Measurements from ENCODE around the gene UTS2R.
A peak's percentile ranks its signal among the peaks of the same experiment; 100 is the strongest.

The UTS2R gene

GRCh38 chr17:82389379-82389778, 17.8 kb downstream of the UTS2R start:
- no peak for DNase-seq (ENCODE audit: low read depth in 2 of 2)

- no peak for DNase-seq (ENCODE audit: low read depth in 2 of 2)
Observed at GRCh38 chr17:82390015-82390859, 18.7 kb downstream of the UTS2R start.

- DNase-seq (ENCODE audit: low read depth in 2 of 2): no peak
Observed at GRCh38 chr17:82390860-82391435, 19.4 kb downstream of the UTS2R start.

GRCh38 chr17:82391496-82392066, 20.0 kb downstream of the UTS2R start:
- no peak for DNase-seq (ENCODE audit: low read depth in 2 of 2)

GRCh38 chr17:82392209-82392920, 20.8 kb downstream of the UTS2R start:
- DNase-seq (ENCODE audit: low read depth in 2 of 2): no peak

GRCh38 chr17:82392941-82393340, 21.4 kb downstream of the UTS2R start:
- no peak for DNase-seq (ENCODE audit: low read depth in 2 of 2)

- no peak for DNase-seq (ENCODE audit: low read depth in 2 of 2)
Observed at GRCh38 chr17:82394278-82394677, 22.7 kb downstream of the UTS2R start.

GRCh38 chr17:82396601-82397435, 25.3 kb downstream of the UTS2R start:
- no peak for DNase-seq (ENCODE audit: low read depth in 2 of 2)

- DNase-seq (ENCODE audit: low read depth in 2 of 2): no peak
Observed at GRCh38 chr17:82397449-82398335, 26.1 kb downstream of the UTS2R start.

GRCh38 chr17:82399041-82399441, 27.5 kb downstream of the UTS2R start:
- DNase-seq (ENCODE audit: low read depth in 2 of 2): no peak

GRCh38 chr17:82399601-82400101, 28.1 kb downstream of the UTS2R start:
- DNase-seq (ENCODE audit: low read depth in 2 of 2): no peak

GRCh38 chr17:82400206-82400605, 28.6 kb downstream of the UTS2R start:
- DNase-seq (ENCODE audit: low read depth in 2 of 2): no peak

GRCh38 chr17:82400830-82401229, 29.3 kb downstream of the UTS2R start:
- DNase-seq (ENCODE audit: low read depth in 2 of 2): peak; percentile 38 to 48

GRCh38 chr17:82402865-82403264, 31.3 kb downstream of the UTS2R start:
- no peak for DNase-seq (ENCODE audit: low read depth in 2 of 2)

GRCh38 chr17:82403662-82404660, 32.4 kb downstream of the UTS2R start:
- no peak for DNase-seq (ENCODE audit: low read depth in 2 of 2)

- no peak for DNase-seq (ENCODE audit: low read depth in 2 of 2)
Observed at GRCh38 chr17:82405051-82405450, 33.5 kb downstream of the UTS2R start.

GRCh38 chr17:82406131-82406671, 34.6 kb downstream of the UTS2R start:
- DNase-seq (ENCODE audit: low read depth in 2 of 2): no peak

- no peak for DNase-seq (ENCODE audit: low read depth in 2 of 2)
Observed at GRCh38 chr17:82407255-82407654, 35.7 kb downstream of the UTS2R start.
